GM19468 (cell line): ENCODE data around the gene SCP2.
"Not testable (repeated sequence)": the region's sequence is repeated elsewhere in the genome, so short reads cannot be mapped to it uniquely, and the experiment has no call there.

Experiments used
- ATAC-seq: cut with Tn5 transposase; IDR thresholded peaks from one replicate; pipeline ENCODE4 v1.9.1; 2021; ENCODE audit warnings: mild to moderate bottlenecking, moderate library complexity, moderate number of reproducible peaks; ENCODE audit not compliant: unreplicated experiment; ENCODE audit errors: extremely low read depth

Gene SCP2

GRCh38 chr1:52967666-52968065 lies 40.6 kb downstream of the SCP2 start:
- ATAC-seq = no peak

- ATAC-seq = not testable (repeated sequence)
Measured at GRCh38 chr1:52969234-52969633, 42.2 kb downstream of the SCP2 start.

GRCh38 chr1:52970149-52970548 lies 43.1 kb downstream of the SCP2 start:
- ATAC-seq = no peak

GRCh38 chr1:52973841-52974240 lies 46.8 kb downstream of the SCP2 start:
- ATAC-seq = no peak

- ATAC-seq = no peak
Measured at GRCh38 chr1:52976183-52977035, 49.3 kb downstream of the SCP2 start.

- no peak for ATAC-seq
Measured at GRCh38 chr1:52978045-52978444, 51.0 kb downstream of the SCP2 start.

- not testable (repeated sequence) for ATAC-seq
Measured at GRCh38 chr1:52992733-52993132, 65.7 kb downstream of the SCP2 start.

- no peak for ATAC-seq
Measured at GRCh38 chr1:52994656-52995055, 67.6 kb downstream of the SCP2 start.

- ATAC-seq = no peak
Measured at GRCh38 chr1:52996653-52997052, 69.6 kb downstream of the SCP2 start.

- no peak for ATAC-seq
Measured at GRCh38 chr1:53001128-53001527, 74.1 kb downstream of the SCP2 start.

GRCh38 chr1:53006612-53007011 lies 79.5 kb downstream of the SCP2 start:
- not testable (repeated sequence) for ATAC-seq

GRCh38 chr1:53010247-53010646 lies 83.2 kb downstream of the SCP2 start:
- not testable (repeated sequence) for ATAC-seq

GRCh38 chr1:53011175-53011574 lies 84.1 kb downstream of the SCP2 start:
- no peak for ATAC-seq

GRCh38 chr1:53014791-53015507 lies 87.9 kb downstream of the SCP2 start:
- peak; percentile 52 for ATAC-seq

- ATAC-seq = no peak
Measured at GRCh38 chr1:53015508-53015860, 88.4 kb downstream of the SCP2 start.

GRCh38 chr1:53016705-53017104 lies 89.6 kb downstream of the SCP2 start:
- ATAC-seq = no peak

GRCh38 chr1:53020588-53020987 lies 93.5 kb downstream of the SCP2 start:
- no peak for ATAC-seq

- no peak for ATAC-seq
Measured at GRCh38 chr1:53022179-53022578, 95.1 kb downstream of the SCP2 start.

- no peak for ATAC-seq
Measured at GRCh38 chr1:53023546-53023945, 96.5 kb downstream of the SCP2 start.

- ATAC-seq = no peak
Measured at GRCh38 chr1:53024117-53024516, 97.0 kb downstream of the SCP2 start.

GRCh38 chr1:53025034-53025768 lies 98.1 kb downstream of the SCP2 start:
- no peak for ATAC-seq
